ENCODE results near the gene EIF4G1.

EIF4G1 gene

GRCh38 chr3:184334470-184335158, 20.2 kb downstream of the EIF4G1 start:
- no peak overlapping the region for H3K4me3 ChIP-seq (ENCODE audit: low read depth in 1 of 2, low read length in 2 of 2)
- H3K79me2 ChIP-seq (ENCODE audit: insufficient read depth, low read length), result peaks cover 13% of the 10 kb centered on the region
- no peak for DNase-seq
- H3K4me2 ChIP-seq (ENCODE audit: insufficient read depth, low read length), result no peak overlapping the region
- H3K27me3 ChIP-seq (ENCODE audit: insufficient read depth, low read length, poor library complexity), result no peaks in the 10 kb centered on the region
- H3K9me3 ChIP-seq (ENCODE audit: insufficient read depth, low read length, severe bottlenecking), result no peaks in the 10 kb centered on the region
- H3K27ac ChIP-seq (ENCODE audit: low read length), result no peak overlapping the region
- TF ChIP-seq CTCF (IDR thresholded peaks at IDR 0.05; ENCODE audit: borderline replicate concordance, extremely low read depth, low read length, poor library complexity, severe bottlenecking) (no peak), EZH2 (IDR thresholded peaks at IDR 0.05; ENCODE audit: borderline replicate concordance, low read depth, low read length, severe bottlenecking) (no peak)
- no peak overlapping the region for H3K9ac ChIP-seq (ENCODE audit: low read depth, low read length)
- H3K36me3 ChIP-seq (ENCODE audit: insufficient read depth, low read length), result peaks cover 56% of the 10 kb centered on the region
- no peak overlapping the region for H2AFZ ChIP-seq (ENCODE audit: low read depth, low read length)
- peaks cover 57% of the 10 kb centered on the region for H4K20me1 ChIP-seq (ENCODE audit: insufficient read depth, low read length)
- H3K4me1 ChIP-seq (ENCODE audit: insufficient read depth, low read length), result peaks cover 16% of the 10 kb centered on the region
- ATAC-seq (ENCODE audit: insufficient read depth, low read depth), result 0 out of 3 replicates have a peak, but pooled peaks have one; percentile 2

GRCh38 chr3:184335291-184335660, 20.9 kb downstream of the EIF4G1 start:
- Histone ChIP-seq H3K4me3 (ENCODE audit: low read depth in 1 of 2, low read length in 2 of 2) (peak overlapping the region in 1 of 2 experiments; percentile 56; a peak in 2 of 4 replicates), H3K79me2 (ENCODE audit: insufficient read depth, low read length) (peaks cover 13% of the 10 kb centered on the region), H2AFZ (ENCODE audit: low read depth, low read length) (no peak overlapping the region; the same call in 1 of the 2 replicates), H3K27me3 (ENCODE audit: insufficient read depth, low read length, poor library complexity) (no peaks in the 10 kb centered on the region), H3K9me3 (ENCODE audit: insufficient read depth, low read length, severe bottlenecking) (no peaks in the 10 kb centered on the region), H3K9ac (ENCODE audit: low read depth, low read length) (peak overlapping the region; percentile 50; the same call in 1 of the 2 replicates), H3K27ac (ENCODE audit: low read length) (no peak overlapping the region; the same call in 1 of the 2 replicates), H3K4me2 (ENCODE audit: insufficient read depth, low read length) (peak overlapping the region; percentile 68), H3K36me3 (ENCODE audit: insufficient read depth, low read length) (peaks cover 50% of the 10 kb centered on the region), H3K4me1 (ENCODE audit: insufficient read depth, low read length) (peaks cover 16% of the 10 kb centered on the region), H4K20me1 (ENCODE audit: insufficient read depth, low read length) (peaks cover 57% of the 10 kb centered on the region)
- no peak for DNase-seq
- peak; percentile 22 for ATAC-seq (ENCODE audit: insufficient read depth, low read depth)
- TF ChIP-seq EZH2 (IDR thresholded peaks at IDR 0.05; ENCODE audit: borderline replicate concordance, low read depth, low read length, severe bottlenecking), result no peak
- no peak for TF ChIP-seq CTCF (IDR thresholded peaks at IDR 0.05; ENCODE audit: borderline replicate concordance, extremely low read depth, low read length, poor library complexity, severe bottlenecking)

- Histone ChIP-seq H3K79me2 (ENCODE audit: insufficient read depth, low read length) (peaks cover 13% of the 10 kb centered on the region), H3K4me1 (ENCODE audit: insufficient read depth, low read length) (peaks cover 19% of the 10 kb centered on the region), H4K20me1 (ENCODE audit: insufficient read depth, low read length) (peaks cover 55% of the 10 kb centered on the region), H3K9me3 (ENCODE audit: insufficient read depth, low read length, severe bottlenecking) (no peaks in the 10 kb centered on the region), H3K27ac (ENCODE audit: low read length) (peak overlapping the region; percentile 46), H3K9ac (ENCODE audit: low read depth, low read length) (peak overlapping the region; percentile 50), H3K4me3 (ENCODE audit: low read depth in 1 of 2, low read length in 2 of 2) (peak overlapping the region; percentile 20 to 56; a peak in 3 of 4 replicates), H3K36me3 (ENCODE audit: insufficient read depth, low read length) (peaks cover 46% of the 10 kb centered on the region), H3K4me2 (ENCODE audit: insufficient read depth, low read length) (peak overlapping the region; percentile 68), H3K27me3 (ENCODE audit: insufficient read depth, low read length, poor library complexity) (no peaks in the 10 kb centered on the region), H2AFZ (ENCODE audit: low read depth, low read length) (peak overlapping the region; percentile 61)
- no peak for TF ChIP-seq EZH2 (IDR thresholded peaks at IDR 0.05; ENCODE audit: borderline replicate concordance, low read depth, low read length, severe bottlenecking)
- TF ChIP-seq CTCF (IDR thresholded peaks at IDR 0.05; ENCODE audit: borderline replicate concordance, extremely low read depth, low read length, poor library complexity, severe bottlenecking), result no peak
- peak; percentile 66 for ATAC-seq (ENCODE audit: insufficient read depth, low read depth)
- DNase-seq, result peak; percentile 80
Observed at GRCh38 chr3:184335661-184336546, 21.5 kb downstream of the EIF4G1 start.

All from DND-41 (cell line).